ENCODE data around the gene HAUS2.
"Not testable (repeated sequence)": the region's sequence is repeated elsewhere in the genome, so short reads cannot be mapped to it uniquely, and the experiment has no call there.

Gene HAUS2

DNA sequence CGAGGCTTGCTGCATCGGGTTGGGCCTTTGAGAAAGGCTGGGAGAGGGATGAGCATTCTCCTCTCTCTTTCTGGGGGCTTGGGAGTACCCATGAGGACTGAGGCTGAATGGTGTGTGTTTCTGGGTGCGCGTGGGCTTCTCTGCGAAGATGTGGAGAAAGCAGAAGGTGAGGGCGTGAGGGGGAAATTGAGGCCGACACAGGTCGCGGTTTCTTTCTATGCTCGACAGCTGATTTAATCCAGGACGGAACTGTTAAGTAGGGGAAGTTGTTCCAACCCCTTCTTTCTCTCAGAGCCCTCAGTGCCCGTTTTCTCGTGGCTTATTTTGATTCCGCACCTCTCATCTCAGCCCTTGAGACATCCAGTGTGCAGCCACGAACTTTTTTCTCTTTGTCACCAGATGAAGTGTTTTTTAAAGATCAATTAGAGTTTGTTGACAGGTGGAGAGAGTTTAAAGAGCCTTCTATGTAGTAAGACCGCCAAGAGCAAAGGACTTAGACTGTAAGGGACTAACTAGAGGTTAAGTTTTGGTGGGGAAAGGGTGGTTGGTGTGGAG, 27.5 kb downstream of the HAUS2 start:
- no peak for DNase-seq

DNA sequence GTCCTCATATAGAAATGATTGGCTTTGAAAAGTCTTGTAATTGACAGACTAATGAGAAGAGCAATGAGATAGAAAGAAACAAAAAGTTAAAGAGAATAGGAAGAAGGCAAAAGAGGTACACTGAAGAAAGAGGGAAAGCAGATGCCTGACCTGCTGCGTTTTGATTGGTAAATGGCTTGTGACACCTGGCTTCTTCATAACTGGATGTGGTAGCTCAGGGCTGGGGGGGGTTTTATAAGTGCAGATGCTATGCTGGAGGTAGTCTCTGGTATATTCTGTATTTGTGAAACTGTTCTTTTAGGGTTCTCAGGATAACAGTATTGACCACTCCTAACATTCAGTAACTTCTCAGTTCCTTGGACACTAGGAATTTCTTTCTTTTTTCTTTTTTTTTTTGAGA, 28.1 kb downstream of the HAUS2 start:
- DNase-seq = no peak

DNA sequence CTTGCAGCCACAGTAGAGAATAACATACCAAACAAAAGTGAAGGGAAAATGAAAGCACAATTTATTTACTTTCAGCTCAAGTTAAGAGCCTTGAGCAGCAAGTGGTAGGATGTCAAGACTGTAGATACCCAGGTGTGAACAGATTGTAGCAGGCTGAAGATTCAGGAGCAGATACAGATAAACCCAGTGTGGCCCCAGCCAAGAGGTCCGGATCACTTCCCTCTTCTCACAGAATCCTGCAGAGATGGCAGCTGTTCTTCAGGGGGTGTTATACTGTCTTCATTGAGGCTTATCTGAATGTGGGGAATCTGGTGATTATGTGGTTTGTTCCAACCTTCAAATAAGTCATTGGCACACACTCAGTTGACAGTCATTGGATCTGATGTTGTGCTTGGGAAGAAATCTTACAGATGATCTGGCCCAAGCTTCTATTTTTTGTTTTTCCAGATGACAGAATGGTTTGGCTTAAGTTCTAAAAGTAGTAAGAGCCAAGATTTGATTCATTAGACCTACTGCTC, 28.9 kb downstream of the HAUS2 start:
- DNase-seq = no peak

DNA sequence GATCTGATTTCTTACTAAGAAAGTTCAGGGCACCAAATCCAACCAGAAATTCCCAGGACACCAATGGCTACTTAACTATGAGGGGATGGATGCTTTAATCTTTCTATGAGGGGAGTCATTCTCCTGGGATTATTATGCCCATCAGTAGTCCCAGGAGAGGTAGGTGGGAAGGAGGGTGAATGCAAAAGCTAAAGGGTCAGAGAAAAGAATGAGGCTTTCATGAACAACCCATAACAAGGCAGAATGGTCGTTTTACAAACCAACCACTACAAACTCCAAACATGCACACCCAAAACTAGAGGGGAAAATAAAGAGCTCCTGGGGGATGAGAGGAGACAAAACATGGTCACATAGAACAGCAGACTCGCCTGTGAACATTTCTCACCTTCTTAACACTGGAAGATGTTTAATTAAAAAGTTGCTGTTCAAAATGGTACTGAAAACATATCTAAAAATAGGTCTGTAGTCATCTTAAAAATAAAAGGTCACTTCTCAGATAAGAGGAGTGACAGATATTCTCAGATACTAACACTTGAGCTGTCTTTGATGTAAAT, 30.4 kb downstream of the HAUS2 start:
- no peak for DNase-seq

DNA sequence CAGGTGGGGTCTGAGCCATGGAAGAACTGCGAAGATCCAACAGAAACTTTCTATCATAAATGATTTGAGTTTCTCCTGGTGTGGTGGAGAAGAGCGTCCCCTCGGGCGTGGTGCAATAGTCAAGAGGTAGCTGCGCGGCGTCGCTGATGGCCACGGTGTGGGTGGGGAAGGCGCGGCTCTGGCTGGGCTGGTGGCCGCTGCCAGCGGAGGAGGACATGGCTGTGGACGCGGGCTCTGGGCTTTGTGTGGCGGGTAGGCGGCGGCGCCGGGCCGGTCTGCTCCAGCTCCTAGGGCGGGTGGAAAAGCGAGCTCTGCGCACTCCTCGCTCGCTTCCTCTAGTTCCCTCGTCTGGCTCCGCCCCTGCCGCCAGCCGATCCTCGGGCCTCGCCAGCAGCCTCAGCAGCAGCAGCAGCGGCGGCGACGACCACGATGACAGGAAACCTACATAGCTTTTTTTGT, 32.7 kb downstream of the HAUS2 start:
- peak; percentile 56 for DNase-seq

- DNase-seq = no peak
Observed at GRCh38 chr15:42582569-42583375, 34.1 kb downstream of the HAUS2 start.

- DNase-seq = no peak
Observed at GRCh38 chr15:42584031-42584765, 35.6 kb downstream of the HAUS2 start.

DNA sequence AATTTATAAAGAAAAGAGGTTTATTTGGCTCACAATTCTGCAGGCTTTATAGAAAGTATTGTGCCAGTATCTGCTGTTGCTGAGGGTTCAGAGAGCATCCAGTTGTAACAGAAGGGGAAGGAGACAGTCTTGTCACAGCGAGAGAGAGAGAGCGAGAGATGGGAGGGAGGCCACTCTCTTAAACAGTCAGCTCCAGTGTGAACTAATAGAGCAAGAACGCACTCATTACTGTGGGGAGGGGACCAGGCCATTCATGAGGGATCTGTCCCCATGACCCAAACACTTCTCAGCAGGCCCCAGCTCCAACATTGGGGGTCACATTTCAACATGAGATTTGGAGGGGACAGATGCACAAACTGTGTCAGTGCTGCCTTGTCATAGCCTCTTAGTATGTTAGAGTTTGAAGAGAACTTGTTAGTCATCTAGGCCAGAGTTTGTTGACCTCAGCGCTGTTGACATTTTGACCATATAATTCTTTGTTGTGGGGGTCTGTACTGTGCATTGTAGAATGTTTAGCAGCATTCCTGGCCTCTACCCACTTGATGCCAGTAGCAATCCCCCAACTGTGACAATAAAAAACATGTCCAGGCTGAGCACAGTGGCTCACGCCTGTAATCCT, 42.1 kb downstream of the HAUS2 start:
- DNase-seq = no peak

- DNase-seq = no peak
Observed at GRCh38 chr15:42591238-42591934, 42.7 kb downstream of the HAUS2 start.

DNA sequence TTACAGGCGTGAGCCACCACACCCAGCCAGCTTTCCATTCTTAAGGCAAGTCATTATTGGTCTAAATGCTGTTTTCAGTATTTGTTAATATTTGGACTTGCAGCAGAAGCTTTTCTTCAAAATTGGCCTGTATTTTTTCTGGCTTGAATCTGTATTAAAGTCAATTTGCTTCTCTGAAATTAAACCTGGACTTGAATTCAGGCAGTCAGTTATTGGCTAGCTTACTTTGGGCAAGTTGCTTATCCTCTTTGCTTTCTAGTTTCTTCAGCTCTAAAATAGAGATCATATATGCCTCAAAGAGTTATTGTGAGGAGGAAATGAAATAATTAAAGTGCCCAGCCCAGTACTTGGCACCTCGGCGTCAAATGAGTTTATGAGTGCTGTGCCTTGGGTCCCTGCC, 44.1 kb downstream of the HAUS2 start:
- DNase-seq = no peak

GRCh38 chr15:42593143-42593542, 44.5 kb downstream of the HAUS2 start:
- no peak for DNase-seq

DNA sequence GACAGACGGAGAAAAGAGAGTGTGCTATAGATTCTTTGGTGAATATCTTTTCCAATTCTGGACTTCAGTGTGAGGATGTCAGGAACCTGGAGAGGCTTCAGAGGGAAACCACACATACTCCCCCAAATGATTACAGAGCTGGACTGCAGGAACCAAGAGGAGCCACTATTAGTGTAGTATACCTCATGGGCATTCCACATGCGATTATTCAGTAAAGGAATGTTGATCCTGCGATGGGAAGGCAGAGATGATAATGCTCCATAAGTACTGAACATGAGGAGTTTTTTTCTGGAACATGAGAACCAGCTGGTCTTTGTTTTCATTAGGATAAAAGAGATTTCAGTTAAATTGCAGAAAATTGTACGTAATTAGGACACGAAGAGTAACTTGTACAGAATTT, 45.5 kb downstream of the HAUS2 start:
- no peak for DNase-seq

GRCh38 chr15:42595626-42596240, 47.1 kb downstream of the HAUS2 start:
- no peak for DNase-seq

- not testable (repeated sequence) for DNase-seq
Observed at GRCh38 chr15:42601316-42601715, 52.7 kb downstream of the HAUS2 start.

DNA sequence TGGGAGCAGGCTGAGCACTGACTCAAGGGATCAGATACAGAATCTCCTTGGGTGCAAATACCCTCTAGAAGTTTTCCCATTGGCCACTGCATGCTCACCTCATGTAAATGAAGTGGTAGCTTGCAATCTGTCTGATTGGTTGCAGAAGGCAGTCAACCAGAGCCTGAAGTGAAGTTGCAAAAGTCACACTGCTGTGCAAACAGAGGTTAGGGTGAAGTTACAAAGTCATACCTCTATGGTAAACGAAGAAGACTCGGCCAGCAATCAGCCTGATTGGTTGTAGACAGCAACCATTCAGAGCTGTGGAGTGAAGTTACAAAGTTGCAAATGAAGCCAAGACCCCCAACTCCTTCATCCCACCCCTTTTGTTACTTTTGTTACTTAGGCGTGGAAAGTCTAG, 53.9 kb downstream of the HAUS2 start:
- DNase-seq = no peak

DNA sequence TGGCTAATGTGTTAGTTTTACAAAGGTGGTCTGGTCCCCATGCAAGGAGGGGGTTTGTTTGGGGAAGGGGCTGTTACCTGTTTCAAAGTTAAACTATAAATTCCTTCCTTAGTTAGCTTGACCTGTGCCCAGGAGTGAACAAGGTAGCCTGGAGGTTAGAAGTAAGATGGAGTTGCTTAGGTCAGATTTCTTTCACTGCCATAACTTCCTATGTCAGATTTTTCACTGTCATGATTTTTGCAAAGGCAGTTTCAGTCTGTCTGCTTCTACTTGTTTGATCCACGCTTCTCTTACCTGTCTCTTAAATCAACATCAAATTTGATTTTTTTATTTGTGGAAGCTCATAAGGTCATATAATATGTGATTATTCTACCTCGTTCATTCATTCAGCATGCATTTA, 55.3 kb downstream of the HAUS2 start:
- no peak for DNase-seq

GRCh38 chr15:42604894-42605744, 56.5 kb downstream of the HAUS2 start:
- no peak for DNase-seq

GRCh38 chr15:42605796-42606195, 57.2 kb downstream of the HAUS2 start:
- DNase-seq = no peak

- no peak for DNase-seq
Observed at GRCh38 chr15:42608110-42608531, 59.5 kb downstream of the HAUS2 start.

- no peak for DNase-seq
Observed at GRCh38 chr15:42608752-42609488, 60.3 kb downstream of the HAUS2 start.

All from activated gamma-delta T cell (primary cell).